CD4-positive, alpha-beta T cell treated with Interleukin-17A for 4 hours (primary cell): ENCODE results near the gene CRYBA4.
A peak's percentile ranks its signal among the peaks of the same experiment; 100 is the strongest.

Experiments
- DNase-seq: peaks from one replicate; pipeline ENCODE4 v3.0.0-alpha.2; 2020; ENCODE audit warnings: mixed read lengths

Gene CRYBA4

GRCh38 chr22:26631282-26631681, 9.5 kb downstream of the CRYBA4 start:
- no peak for DNase-seq

DNA sequence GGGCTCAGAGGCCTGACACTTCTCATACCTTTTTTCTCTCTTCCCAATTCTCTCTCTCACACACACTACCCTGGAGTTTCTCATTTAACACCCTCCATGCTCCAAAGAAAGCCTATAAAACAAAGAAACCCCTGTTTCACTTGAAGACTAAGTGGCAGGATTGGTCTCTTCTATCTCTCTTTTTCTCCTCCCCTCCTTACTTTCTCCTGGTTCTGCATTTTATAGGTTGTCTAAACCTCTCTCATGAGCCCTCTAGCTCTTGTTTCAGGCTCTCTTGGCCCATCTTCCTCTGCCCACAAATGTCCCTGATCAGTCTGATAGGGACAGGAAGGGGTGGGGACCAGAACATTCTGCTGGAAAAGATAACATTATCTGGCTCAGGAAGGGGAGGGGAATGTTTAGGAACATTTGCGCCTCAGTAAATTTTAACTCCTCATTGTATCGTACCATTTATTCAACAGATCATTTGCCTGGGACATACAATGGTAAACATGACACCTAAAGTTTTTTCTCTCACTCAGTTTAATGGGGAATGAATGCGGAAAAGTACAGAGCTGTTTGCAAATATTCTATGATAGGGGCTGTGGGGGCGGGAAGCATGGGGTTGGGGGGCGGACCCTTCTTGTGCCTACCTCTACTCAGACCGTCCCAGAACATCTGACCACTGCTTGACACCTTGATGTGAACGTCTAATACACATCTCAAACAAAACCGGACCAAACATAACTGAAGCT, 10.8 kb downstream of the CRYBA4 start:
- no peak for DNase-seq

GRCh38 chr22:26634189-26634588, 12.4 kb downstream of the CRYBA4 start:
- no peak for DNase-seq

DNA sequence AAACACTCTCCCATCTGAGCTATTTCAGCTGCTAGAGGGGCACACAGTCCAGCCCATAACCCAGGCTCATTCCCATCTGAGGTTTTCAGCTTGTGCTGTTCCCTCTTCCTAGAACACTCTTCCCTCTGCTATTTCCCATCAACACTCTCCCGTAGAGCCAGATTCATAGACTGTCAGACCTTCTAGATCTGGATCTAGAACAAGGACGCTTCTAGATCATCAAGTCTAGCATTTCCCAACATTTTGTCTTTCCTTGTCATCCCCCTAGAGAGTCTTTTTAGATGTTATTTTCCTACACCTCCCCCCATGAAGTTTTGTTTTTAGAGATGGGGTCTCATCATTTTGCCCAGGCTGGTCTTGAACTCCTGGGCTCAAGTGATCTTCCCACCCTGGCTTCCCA, 13.4 kb downstream of the CRYBA4 start:
- no peak for DNase-seq

GRCh38 chr22:26636296-26636695, 14.5 kb downstream of the CRYBA4 start:
- no peak for DNase-seq

DNA sequence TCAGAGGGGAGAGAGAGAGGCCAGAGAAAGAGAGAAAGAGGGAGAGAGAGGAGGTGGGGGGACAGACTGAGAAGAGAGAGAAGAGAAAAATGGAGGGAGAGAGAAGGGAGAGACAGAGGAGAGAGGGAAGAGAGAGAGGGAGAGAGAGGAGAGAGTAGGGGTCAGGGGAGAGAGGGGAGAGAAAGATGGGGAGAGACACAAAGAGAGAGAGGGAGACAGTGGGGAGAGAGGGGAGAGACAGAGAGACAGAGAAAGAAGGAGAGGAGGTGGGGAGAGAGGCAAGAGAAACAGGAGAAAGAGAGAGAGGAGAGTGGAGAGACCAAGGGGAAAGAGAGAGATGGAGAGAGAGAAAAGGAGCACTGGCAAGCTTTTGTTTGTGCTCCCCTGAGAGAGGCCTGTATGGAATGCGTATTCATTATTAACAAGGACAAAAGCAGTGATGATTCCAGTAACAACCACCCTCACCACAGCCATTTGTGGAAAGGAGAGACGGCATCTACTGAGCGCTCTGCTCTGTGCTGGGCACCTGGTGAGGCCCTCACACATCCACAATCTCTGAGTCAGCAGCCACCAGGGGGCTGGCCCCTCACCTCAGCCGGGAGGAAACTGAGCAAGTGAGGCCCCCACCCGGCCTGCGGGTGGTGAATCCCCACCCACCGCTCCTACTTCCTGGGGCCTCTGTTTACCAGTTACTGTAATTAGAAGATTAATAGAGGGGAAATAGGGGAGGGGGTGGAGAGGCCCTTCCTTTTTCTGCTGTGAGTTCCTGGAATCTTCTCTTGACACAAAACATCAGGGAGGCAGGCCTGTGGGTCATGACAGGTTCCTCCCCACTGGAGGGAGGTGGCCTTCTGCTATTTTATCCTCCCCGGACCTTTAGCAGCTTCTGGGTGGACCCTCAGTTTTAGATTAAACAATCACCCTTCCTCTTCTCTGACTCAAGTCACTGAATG, 21.0 kb downstream of the CRYBA4 start:
- peak; percentile 88 for DNase-seq

- DNase-seq: peak; percentile 23
Observed at GRCh38 chr22:26643418-26644100, 21.8 kb downstream of the CRYBA4 start.

GRCh38 chr22:26646158-26646557, 24.4 kb downstream of the CRYBA4 start:
- no peak for DNase-seq

GRCh38 chr22:26648011-26648497, 26.3 kb downstream of the CRYBA4 start:
- peak; percentile 73 for DNase-seq

- no peak for DNase-seq
Observed at GRCh38 chr22:26648528-26649388, 27.0 kb downstream of the CRYBA4 start.

DNA sequence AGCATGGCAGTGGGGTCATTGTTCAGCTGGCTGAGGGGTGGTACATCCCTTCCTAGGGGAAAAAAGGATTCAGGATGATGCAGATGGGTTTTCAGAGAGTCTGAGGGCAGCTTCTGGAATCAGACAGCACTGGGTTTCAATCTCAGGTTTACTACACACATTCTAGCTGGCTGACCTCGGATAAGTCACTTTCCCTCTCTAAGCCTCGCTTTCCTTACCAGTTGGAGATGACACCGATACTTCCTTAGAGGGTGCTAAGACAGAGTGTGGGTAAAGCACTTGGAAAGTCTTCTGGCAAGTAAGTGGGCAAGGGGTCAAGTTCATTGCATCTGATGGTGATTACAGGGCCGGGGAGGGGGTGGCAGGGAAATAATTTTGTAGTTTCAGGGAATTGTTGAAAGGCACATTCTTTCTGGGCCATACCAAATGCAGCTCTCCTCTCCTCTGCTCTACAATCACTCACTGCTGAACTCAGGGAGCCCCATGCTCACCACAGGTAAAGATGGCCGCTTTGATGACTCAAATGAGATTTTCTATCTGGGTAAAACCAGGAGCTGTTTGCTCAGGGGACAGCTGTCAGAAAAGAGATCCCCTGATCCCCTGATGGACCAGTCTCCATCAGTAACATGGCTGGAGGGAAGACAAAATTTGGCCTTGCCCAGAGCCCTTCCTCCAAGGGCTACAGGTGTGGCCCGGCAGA, 29.1 kb downstream of the CRYBA4 start:
- no peak for DNase-seq

DNA sequence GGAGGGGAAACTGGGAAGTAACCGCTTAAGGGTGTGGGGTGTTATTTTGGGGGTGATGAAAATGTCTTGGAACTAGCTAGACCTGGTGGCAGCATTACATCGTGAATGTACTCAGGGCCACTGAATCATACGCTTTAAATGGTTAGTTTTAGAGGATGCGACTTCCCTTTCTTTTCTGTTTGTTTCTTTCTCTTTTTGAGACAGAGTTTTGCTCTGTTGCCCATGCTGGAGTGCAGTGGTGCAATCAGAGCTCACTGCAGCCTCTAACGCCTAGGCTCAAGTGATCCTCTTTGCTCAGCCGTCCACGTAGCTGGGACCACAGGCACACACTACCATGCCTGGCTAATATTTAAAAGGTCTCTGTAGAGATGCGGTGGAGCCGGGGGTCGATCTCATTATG, 30.1 kb downstream of the CRYBA4 start:
- DNase-seq: no peak

- peak; percentile 78 for DNase-seq
Observed at GRCh38 chr22:26656891-26657851, 35.4 kb downstream of the CRYBA4 start, which contains the start of gene MIAT. Gene MIAT, plus strand, starts transcription at chr22:26657588.

DNA sequence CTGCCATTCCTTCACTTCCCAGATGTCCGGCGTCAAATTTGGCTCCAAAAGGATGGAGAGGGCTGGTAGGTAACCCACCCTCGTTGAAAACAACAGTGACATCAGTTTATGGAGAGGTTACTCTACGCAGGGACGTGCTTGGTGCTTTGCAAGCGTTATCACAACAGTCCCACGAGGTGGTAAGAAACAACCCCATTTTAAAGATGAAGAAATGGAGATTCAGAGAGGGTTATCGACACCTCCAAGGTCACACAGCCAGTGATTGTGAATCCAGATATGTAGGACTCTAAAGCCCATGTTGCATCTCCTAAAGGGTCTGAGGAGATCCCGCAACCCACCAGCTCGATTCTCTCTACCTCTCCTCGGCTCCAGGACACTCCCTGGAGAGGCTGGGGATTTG, 36.4 kb downstream of the CRYBA4 start:
- DNase-seq: no peak

GRCh38 chr22:26658671-26659478, 37.1 kb downstream of the CRYBA4 start:
- DNase-seq: peak; percentile 87

GRCh38 chr22:26660356-26660755, 38.6 kb downstream of the CRYBA4 start:
- no peak for DNase-seq

- no peak for DNase-seq
Observed at GRCh38 chr22:26660961-26661578, 39.3 kb downstream of the CRYBA4 start.

DNA sequence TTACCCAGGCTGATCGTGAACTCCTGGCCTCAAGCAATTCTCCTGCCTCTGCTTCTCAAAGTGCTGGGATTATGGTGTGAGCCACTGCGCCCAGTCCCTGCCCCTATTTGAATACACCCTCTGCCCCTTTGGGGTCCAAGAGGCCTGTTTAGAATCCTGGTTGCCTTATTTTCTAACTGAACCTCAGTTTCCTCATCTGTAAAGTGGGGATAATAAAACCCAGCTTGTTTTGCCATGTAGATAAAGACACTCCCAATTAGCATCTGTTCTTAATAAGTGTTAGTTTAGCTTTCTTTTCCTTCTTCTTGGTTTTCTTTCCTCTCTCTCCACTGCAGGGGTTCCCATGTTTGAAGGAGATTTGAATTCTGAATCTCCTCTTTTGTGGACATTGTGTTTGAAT, 40.4 kb downstream of the CRYBA4 start:
- DNase-seq: no peak

DNA sequence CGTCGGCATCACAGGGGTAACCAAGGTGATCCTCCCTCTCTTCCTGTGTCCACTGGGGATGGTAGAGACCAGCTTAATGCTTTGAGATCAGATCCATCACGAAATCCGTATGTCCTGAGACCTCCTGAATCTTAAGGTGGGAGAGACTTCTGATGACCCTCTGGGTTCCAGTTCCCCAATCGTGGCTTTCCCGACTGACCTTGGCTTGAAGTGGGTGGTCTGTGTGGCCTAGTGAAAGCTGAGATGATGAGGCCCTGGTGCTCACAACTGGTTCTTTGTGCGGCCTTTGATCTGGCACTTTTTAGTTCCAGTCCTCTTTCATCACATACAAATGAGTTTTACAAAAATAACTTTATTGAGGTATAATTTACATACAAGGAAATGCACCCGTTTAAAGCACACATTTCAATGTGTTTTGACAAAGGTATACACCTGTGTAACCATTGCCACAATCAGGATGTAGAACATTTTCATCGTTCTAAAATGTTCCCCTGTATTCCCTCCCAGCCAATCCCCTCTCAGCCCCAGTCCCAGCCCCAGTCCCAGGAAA, 41.7 kb downstream of the CRYBA4 start:
- DNase-seq: no peak
